HG02798 (cell line): ENCODE data around the gene A4GALT.

ENCODE experiments used
- ATAC-seq: cut with Tn5 transposase; IDR thresholded peaks from one replicate; pipeline ENCODE4 v1.9.1; 2021; ENCODE audit warnings: mild to moderate bottlenecking; ENCODE audit not compliant: unreplicated experiment, poor library complexity

A4GALT gene

GRCh38 chr22:42654436-42655073, 66.1 kb downstream of the A4GALT start:
- ATAC-seq, result no peak

GRCh38 chr22:42653999-42654398, 66.7 kb downstream of the A4GALT start:
- ATAC-seq, result no peak

- no peak for ATAC-seq
Observed at GRCh38 chr22:42651134-42651533, 69.5 kb downstream of the A4GALT start.

GRCh38 chr22:42649246-42650099, 71.2 kb downstream of the A4GALT start, which contains the start of gene CYB5R3:
TSS of gene CYB5R3 (minus strand) at chr22:42649392. CDS start at chr22:42649315, 77 bp downstream.
- ATAC-seq, result peak; percentile 70

GRCh38 chr22:42648368-42649245, 72.1 kb downstream of the A4GALT start:
- peak; percentile 46 for ATAC-seq

GRCh38 chr22:42648017-42648367, 72.7 kb downstream of the A4GALT start:
- ATAC-seq, result no peak

GRCh38 chr22:42646569-42647525, 73.8 kb downstream of the A4GALT start:
- no peak for ATAC-seq

GRCh38 chr22:42645938-42646568, 74.6 kb downstream of the A4GALT start:
- no peak for ATAC-seq

GRCh38 chr22:42645341-42645937, 75.2 kb downstream of the A4GALT start:
- ATAC-seq, result no peak

GRCh38 chr22:42644422-42645340, 76.0 kb downstream of the A4GALT start:
- ATAC-seq, result no peak

- ATAC-seq, result no peak
Observed at GRCh38 chr22:42643634-42644421, 76.8 kb downstream of the A4GALT start.

GRCh38 chr22:42642806-42643633, 77.7 kb downstream of the A4GALT start:
- no peak for ATAC-seq
